WTC11 (cell line): ENCODE results near the gene SLC37A3.

Source experiments
- CREB1 ChIP-seq: sonication (generic); formaldehyde crosslinking; IDR thresholded peaks from 2 replicates; pipeline ENCODE4 v1.8.0; 2023; ENCODE audit warnings: mild to moderate bottlenecking, missing genetic modification reagents
- CTCF ChIP-seq: fragments of 200-600 bp; IDR thresholded peaks from 2 replicates; pipeline ENCODE4 v1.8.0; 2022; ENCODE audit warnings: antibody characterized with exemption
- ETV6 ChIP-seq: sonication (generic); formaldehyde crosslinking; IDR thresholded peaks from 2 replicates; pipeline ENCODE4 v1.8.1; 2022; ENCODE audit warnings: mild to moderate bottlenecking, missing genetic modification reagents
- FOXK1 ChIP-seq: sonication (generic); formaldehyde crosslinking; IDR thresholded peaks from 2 replicates; pipeline ENCODE4 v1.8.0; 2022; ENCODE audit warnings: mild to moderate bottlenecking, moderate library complexity, missing genetic modification reagents
- MXD4 ChIP-seq: fragments of 250-450 bp; sonication (Bioruptor Pico); IDR thresholded peaks from 2 replicates; pipeline ENCODE4 v1.8.0; 2021; ENCODE audit warnings: mild to moderate bottlenecking, moderate library complexity, borderline replicate concordance
- MYBL2 ChIP-seq: sonication (generic); formaldehyde crosslinking; IDR thresholded peaks from 2 replicates; pipeline ENCODE4 v1.8.1; 2023; ENCODE audit warnings: mild to moderate bottlenecking, moderate library complexity, missing genetic modification reagents
- ZBTB43 ChIP-seq: sonication (generic); formaldehyde crosslinking; IDR thresholded peaks from 2 replicates; pipeline ENCODE4 v1.8.1; 2023; ENCODE audit warnings: mild to moderate bottlenecking, missing genetic modification reagents
- ZNF138 ChIP-seq: sonication (generic); formaldehyde crosslinking; conservative IDR thresholded peaks from 2 replicates; pipeline ENCODE4 v1.8.1; 2022; ENCODE audit warnings: mild to moderate bottlenecking, moderate library complexity, missing genetic modification reagents

GRCh38 chr7:140327261-140327661, 71.1 kb downstream of the SLC37A3 start:
- TF ChIP-seq FOXK1 (CRISPR knock-in tag) (no peak), CTCF (no peak), ZNF138 (CRISPR knock-in tag) (no peak), MXD4 (CRISPR knock-in tag) (no peak), ZBTB43 (CRISPR knock-in tag) (no peak), CREB1 (CRISPR knock-in tag) (no peak), ETV6 (no peak), MYBL2 (CRISPR knock-in tag) (no peak)
